H9 (cell line): ENCODE measurements around the gene CCR1. TPM values are rescaled to one million over a fixed set of nuclear protein-coding genes. Genes with fewer than 3 reads are reported as not detected.

Experiments
- DNase-seq: peaks from one replicate; pipeline ENCODE4 v3.0.0-alpha.2; 2017
- H2AFZ ChIP-seq: one replicate; pipeline ENCODE4 v1.6.1; 2013; ENCODE audit warnings: mild to moderate bottlenecking, low read length, control low read depth, moderate library complexity
- H2AK5ac ChIP-seq: 2 replicates; pipeline ENCODE4 v1.6.1; 2013; ENCODE audit warnings: low read length, control low read depth, mixed read lengths; ENCODE audit not compliant: insufficient read length
- H2BK120ac ChIP-seq: one replicate; pipeline ENCODE4 v1.6.1; 2013; ENCODE audit warnings: low read depth, mild to moderate bottlenecking, low read length, control low read depth, inconsistent platforms; ENCODE audit not compliant: poor library complexity, severe bottlenecking
- H2BK12ac ChIP-seq: 2 replicates; pipeline ENCODE4 v1.6.1; 2013; ENCODE audit warnings: low read length, control low read depth, mixed read lengths, low read depth; ENCODE audit not compliant: insufficient read length
- H2BK15ac ChIP-seq: 2 replicates; pipeline ENCODE4 v1.6.1; 2013; ENCODE audit warnings: low read depth, low read length, control low read depth
- H2BK20ac ChIP-seq: one replicate; pipeline ENCODE4 v1.6.1; 2013; ENCODE audit warnings: low read depth, mild to moderate bottlenecking, low read length, control low read depth, inconsistent platforms; ENCODE audit not compliant: poor library complexity, severe bottlenecking
- H2BK5ac ChIP-seq: 2 replicates; pipeline ENCODE4 v1.6.1; 2013; ENCODE audit warnings: low read length, control low read depth, mixed read lengths; ENCODE audit not compliant: insufficient read length
- H3K14ac ChIP-seq: 2 replicates; pipeline ENCODE4 v1.6.1; 2013; ENCODE audit warnings: low read length, control low read depth; ENCODE audit not compliant: insufficient read depth
- H3K18ac ChIP-seq: 2 replicates; pipeline ENCODE4 v1.6.1; 2013; ENCODE audit warnings: low read depth, mild to moderate bottlenecking, mixed read lengths, low read length, control low read depth; ENCODE audit not compliant: insufficient read length
- H3K23ac ChIP-seq: 2 replicates; pipeline ENCODE4 v1.6.1; 2013; ENCODE audit warnings: low read length, control low read depth, mixed read lengths, low read depth; ENCODE audit not compliant: insufficient read length
- H3K23me2 ChIP-seq: 2 replicates; pipeline ENCODE4 v1.6.1; 2013; ENCODE audit warnings: low read depth, mild to moderate bottlenecking, mixed read lengths, low read length, control low read depth; ENCODE audit not compliant: insufficient read length, poor library complexity, severe bottlenecking
- H3K27ac ChIP-seq: 2 replicates; pipeline ENCODE4 v1.5.1; 2013; ENCODE audit warnings: low read length, control low read depth, mixed read lengths, low read depth; ENCODE audit not compliant: insufficient read length
- H3K27me3 ChIP-seq: 2 replicates; pipeline ENCODE4 v1.6.1; 2013; ENCODE audit warnings: low read length, control low read depth, inconsistent platforms; ENCODE audit not compliant: insufficient read depth
- H3K4ac ChIP-seq: 2 replicates; pipeline ENCODE4 v1.6.1; 2013; ENCODE audit warnings: low read depth, mild to moderate bottlenecking, control low read depth, inconsistent platforms, low read length, moderate library complexity
- H3K4me1 ChIP-seq: 2 replicates; pipeline ENCODE4 v1.6.1; 2013; ENCODE audit warnings: low read length, control low read depth, inconsistent platforms; ENCODE audit not compliant: insufficient read depth
- H3K4me2 ChIP-seq: 2 replicates; pipeline ENCODE4 v1.6.1; 2013; ENCODE audit warnings: low read length, control low read depth, mixed read lengths; ENCODE audit not compliant: insufficient read length, insufficient read depth
- H3K56ac ChIP-seq: 2 replicates; pipeline ENCODE4 v1.6.1; 2013; ENCODE audit warnings: low read depth, mild to moderate bottlenecking, mixed read lengths, low read length, control low read depth; ENCODE audit not compliant: insufficient read length
- H3K79me1 ChIP-seq: 2 replicates; pipeline ENCODE4 v1.6.1; 2013; ENCODE audit warnings: low read depth, mild to moderate bottlenecking, moderate library complexity, low read length, control low read depth, inconsistent platforms; ENCODE audit not compliant: insufficient read depth, poor library complexity, severe bottlenecking
- H3K79me2 ChIP-seq: 2 replicates; pipeline ENCODE4 v1.6.1; 2013; ENCODE audit warnings: low read length, control low read depth, inconsistent platforms; ENCODE audit not compliant: insufficient read depth
- H3K9ac ChIP-seq: 2 replicates; pipeline ENCODE4 v1.6.1; 2013; ENCODE audit warnings: low read length, control low read depth, mixed read lengths; ENCODE audit not compliant: insufficient read length; ENCODE audit errors: extremely low read depth
- H3K9me3 ChIP-seq: one replicate; pipeline ENCODE4 v1.6.1; 2013; ENCODE audit warnings: low read depth, low read length, inconsistent platforms; ENCODE audit not compliant: control insufficient read depth
- H3T11ph ChIP-seq: one replicate; pipeline ENCODE4 v1.6.1; 2013; ENCODE audit warnings: mild to moderate bottlenecking, low read length, control low read depth, inconsistent platforms
- H4K20me1 ChIP-seq: one replicate; pipeline ENCODE4 v1.6.1; 2013; ENCODE audit not compliant: control insufficient read depth, insufficient read length, insufficient read depth
- H4K5ac ChIP-seq: 2 replicates; pipeline ENCODE4 v1.6.1; 2013; ENCODE audit warnings: low read depth, mild to moderate bottlenecking, mixed read lengths, low read length, control low read depth; ENCODE audit not compliant: insufficient read length
- H4K8ac ChIP-seq: replicated peaks from 2 replicates; pipeline ENCODE4 v1.6.1; 2013; ENCODE audit warnings: low read length, control low read depth, mixed read lengths, low read depth; ENCODE audit not compliant: insufficient read length
- H4K91ac ChIP-seq: 2 replicates; pipeline ENCODE4 v1.6.1; 2013; ENCODE audit warnings: low read depth, mild to moderate bottlenecking, moderate library complexity, mixed read lengths, low read length, control low read depth; ENCODE audit not compliant: insufficient read length
- H3K27ac Mint-ChIP-seq, 3 experiments: 2 replicates in 2 of 3; 3 replicates in 1 of 3; pipeline ENCODE4 v1.8.0; 2020 to 2021; ENCODE audit warnings: mixed read lengths in 3 of 3, mild to moderate bottlenecking in 1 of 3, moderate library complexity in 1 of 3
- H3K27me3 Mint-ChIP-seq: 2 replicates; pipeline ENCODE4 v1.8.0; 2021; ENCODE audit warnings: low read depth, mild to moderate bottlenecking, moderate library complexity, mixed read lengths
- H3K36me3 Mint-ChIP-seq, 3 experiments: 2 replicates in 2 of 3; 3 replicates in 1 of 3; pipeline ENCODE4 v1.8.0; 2020 to 2021; ENCODE audit warnings: low read depth in 3 of 3, mixed read lengths in 3 of 3; ENCODE audit not compliant: insufficient read depth in 1 of 3
- H3K4me1 Mint-ChIP-seq, 2 experiments: 2 replicates each; pipeline ENCODE4 v1.8.0; 2020; ENCODE audit warnings: mixed read lengths in 2 of 2
- H3K4me3 Mint-ChIP-seq, 2 experiments: 2 replicates in 1 of 2; 3 replicates in 1 of 2; pipeline ENCODE4 v1.8.0; 2020 to 2021; ENCODE audit warnings: mild to moderate bottlenecking in 2 of 2, mixed read lengths in 2 of 2, moderate library complexity in 1 of 2
- H3K9me3 Mint-ChIP-seq, 2 experiments: 2 replicates in 1 of 2; 3 replicates in 1 of 2; pipeline ENCODE4 v1.8.0; 2020; ENCODE audit warnings: mild to moderate bottlenecking in 2 of 2, mixed read lengths in 2 of 2, moderate library complexity in 1 of 2
- WGBS: extraction: QIAGEN DNeasy Blood & Tissue Kit; methylation state at CpG from one replicate; pipeline ENCODE4 v1.1.7; 2013; ENCODE audit warnings: missing lambda C conversion rate, low lambda C conversion rate, mixed read lengths; ENCODE audit not compliant: insufficient read length; ENCODE audit errors: extremely low coverage; 5-methylcytosine and 5-hydroxymethylcytosine counted together
- total RNA-seq: library from RNA; stranded (reverse); gene quantifications from 2 replicates; pipeline ENCODE4 v1.2.1, GENCODE V29; 2021
- TF ChIP-seq, protein P1 (sequence below): fragments of 200-600 bp; sonication (generic); conservative IDR thresholded peaks from 3 replicates; pipeline ENCODE4 v1.8.0; 2021; ENCODE audit warnings: antibody characterized with exemption, mild to moderate bottlenecking

CCR1 gene
- total RNA-seq, 1 experiment from 2014 or later: not detected

DNA sequence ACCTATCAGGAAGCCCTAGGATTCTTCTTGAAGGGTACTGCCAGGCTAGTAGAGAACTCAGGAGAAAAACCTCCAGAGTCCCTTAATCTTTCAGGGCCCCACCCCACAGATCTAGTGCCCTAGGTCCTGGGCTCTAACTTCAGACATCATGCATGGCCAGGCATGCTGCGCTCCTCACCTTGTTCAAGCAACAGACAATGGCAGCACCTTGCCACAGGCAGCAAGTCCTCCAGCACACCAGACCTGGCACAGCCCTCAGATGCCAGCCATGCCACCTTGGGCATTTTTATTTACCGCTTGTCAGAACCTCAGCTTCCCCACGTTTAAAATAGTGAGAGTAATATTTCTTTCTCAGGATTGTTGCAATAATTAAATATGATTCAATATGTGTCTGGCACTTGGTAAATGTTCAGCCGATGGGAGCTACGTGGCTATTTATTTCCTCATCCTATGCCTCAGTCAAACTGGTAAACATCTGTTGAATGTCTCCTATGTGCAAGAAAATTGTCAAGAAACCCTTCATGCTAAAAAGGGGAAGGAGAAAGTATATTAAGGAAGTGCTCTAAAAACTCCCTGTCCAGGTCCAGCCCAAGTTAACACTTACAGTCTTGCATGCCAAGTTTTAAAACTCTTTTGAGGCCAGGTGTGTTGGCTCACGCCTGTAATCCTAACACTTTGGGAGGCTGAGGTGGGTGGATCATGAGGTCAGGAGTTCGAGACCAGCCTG lies 14.5 kb upstream of the CCR1 start:
- no peak overlapping the region for H2AK5ac ChIP-seq
- no peak overlapping the region; a peak in 1 of 7 replicates for H3K27ac Mint-ChIP-seq
- no peak for DNase-seq
- H2AFZ ChIP-seq: no peak overlapping the region
- H3K23me2 ChIP-seq: no peaks in the 10 kb centered on the region
- H3K27ac ChIP-seq: no peak overlapping the region
- H3K4me2 ChIP-seq: no peak overlapping the region
- no peak overlapping the region for H3K4ac ChIP-seq
- 0 out of 7 replicates have a peak, but pooled peaks cover 0 to 4% (median 0%) of the 10 kb centered on the region in 3 experiments for H3K36me3 Mint-ChIP-seq
- no peak overlapping the region for H3T11ph ChIP-seq
- peaks cover 5% of the 10 kb centered on the region; the same call in 1 of the 2 replicates for H3K27me3 Mint-ChIP-seq
- H4K8ac ChIP-seq: no peak overlapping the region
- no peak overlapping the region for H3K14ac ChIP-seq
- peaks cover 10% of the 10 kb centered on the region in 2 experiments; a peak in 4 of 5 replicates for H3K9me3 Mint-ChIP-seq
- H2BK5ac ChIP-seq: no peak overlapping the region
- H3K23ac ChIP-seq: no peak overlapping the region
- no peak overlapping the region for H3K56ac ChIP-seq
- H2BK12ac ChIP-seq: no peak overlapping the region
- no peaks in the 10 kb centered on the region for H3K27me3 ChIP-seq
- H3K18ac ChIP-seq: no peak overlapping the region
- no peak overlapping the region for H2BK20ac ChIP-seq
- no peak overlapping the region for H3K4me3 Mint-ChIP-seq
- H3K79me1 ChIP-seq: no peaks in the 10 kb centered on the region
- no peaks in the 10 kb centered on the region for H3K9me3 ChIP-seq
- TF ChIP-seq, protein P1, sequence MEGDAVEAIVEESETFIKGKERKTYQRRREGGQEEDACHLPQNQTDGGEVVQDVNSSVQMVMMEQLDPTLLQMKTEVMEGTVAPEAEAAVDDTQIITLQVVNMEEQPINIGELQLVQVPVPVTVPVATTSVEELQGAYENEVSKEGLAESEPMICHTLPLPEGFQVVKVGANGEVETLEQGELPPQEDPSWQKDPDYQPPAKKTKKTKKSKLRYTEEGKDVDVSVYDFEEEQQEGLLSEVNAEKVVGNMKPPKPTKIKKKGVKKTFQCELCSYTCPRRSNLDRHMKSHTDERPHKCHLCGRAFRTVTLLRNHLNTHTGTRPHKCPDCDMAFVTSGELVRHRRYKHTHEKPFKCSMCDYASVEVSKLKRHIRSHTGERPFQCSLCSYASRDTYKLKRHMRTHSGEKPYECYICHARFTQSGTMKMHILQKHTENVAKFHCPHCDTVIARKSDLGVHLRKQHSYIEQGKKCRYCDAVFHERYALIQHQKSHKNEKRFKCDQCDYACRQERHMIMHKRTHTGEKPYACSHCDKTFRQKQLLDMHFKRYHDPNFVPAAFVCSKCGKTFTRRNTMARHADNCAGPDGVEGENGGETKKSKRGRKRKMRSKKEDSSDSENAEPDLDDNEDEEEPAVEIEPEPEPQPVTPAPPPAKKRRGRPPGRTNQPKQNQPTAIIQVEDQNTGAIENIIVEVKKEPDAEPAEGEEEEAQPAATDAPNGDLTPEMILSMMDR: no peak
- WGBS: no CpG with 5 or more reads among the region's 7 CpGs
- H3K4me1 Mint-ChIP-seq: no peaks in the 10 kb centered on the region
- H2BK120ac ChIP-seq: no peak overlapping the region
- H3K4me1 ChIP-seq: no peaks in the 10 kb centered on the region
- H2BK15ac ChIP-seq: no peak overlapping the region
- H4K20me1 ChIP-seq: no peaks in the 10 kb centered on the region
- no peak overlapping the region for H4K5ac ChIP-seq
- no peak overlapping the region for H4K91ac ChIP-seq
- no peak overlapping the region for H3K9ac ChIP-seq
- no peaks in the 10 kb centered on the region for H3K79me2 ChIP-seq
